HL-60 (cell line): ENCODE results near the gene TBX19.

Source experiments
- DNase-seq, 2 experiments: peaks; one replicate each; pipeline ENCODE4 v3.0.0-alpha.2; 2010 to 2020; ENCODE audit warnings: low read depth in 1 of 2, low spot score in 1 of 2
- H3K27ac ChIP-seq: fragments of 250-450 bp; sonication (Bioruptor Pico); replicated peaks from 2 replicates; pipeline ENCODE4 v1.5.1; 2020; ENCODE audit warnings: mild to moderate bottlenecking, moderate library complexity
- H3K27me3 ChIP-seq: fragments of 250-450 bp; sonication (Bioruptor Pico); 2 replicates; pipeline ENCODE4 v1.5.1; 2021; ENCODE audit warnings: mild to moderate bottlenecking, moderate library complexity; ENCODE audit not compliant: insufficient read depth, poor library complexity, severe bottlenecking
- H3K4me3 ChIP-seq: replicated peaks from 2 replicates; pipeline ENCODE4 v1.5.1; 2011; ENCODE audit warnings: mild to moderate bottlenecking, control low read depth, low read length; ENCODE audit not compliant: insufficient read depth
- CTCF ChIP-seq: IDR thresholded peaks from one replicate; pipeline ENCODE4 v1.5.1; 2011; ENCODE audit warnings: low read length, control low read depth, inconsistent platforms; ENCODE audit not compliant: insufficient read depth
- GABPA ChIP-seq: IDR thresholded peaks from 2 replicates; pipeline ENCODE4 v1.6.1; 2012; ENCODE audit warnings: low read depth
- POLR2AphosphoS5 ChIP-seq: IDR thresholded peaks from 2 replicates; pipeline ENCODE4 v1.6.1; 2012; ENCODE audit warnings: low read depth
- REST ChIP-seq: IDR thresholded peaks from 2 replicates; pipeline ENCODE4 v1.6.1; 2012; ENCODE audit warnings: low read depth; ENCODE audit not compliant: insufficient replicate concordance
- SPI1 ChIP-seq: IDR thresholded peaks from 2 replicates; pipeline ENCODE4 v1.6.1; 2012; ENCODE audit warnings: low read depth, mild to moderate bottlenecking, borderline replicate concordance

Gene TBX19

GRCh38 chr1:168256164-168256563 lies 24.5 kb upstream of the TBX19 start:
- no peak overlapping the region for H3K27ac ChIP-seq
- TF ChIP-seq CTCF (no peak), SPI1 (no peak), REST (no peak), POLR2AphosphoS5 (no peak), GABPA (no peak)
- no peaks in the 10 kb centered on the region for H3K27me3 ChIP-seq
- no peak for DNase-seq
- H3K4me3 ChIP-seq: no peak overlapping the region

DNA sequence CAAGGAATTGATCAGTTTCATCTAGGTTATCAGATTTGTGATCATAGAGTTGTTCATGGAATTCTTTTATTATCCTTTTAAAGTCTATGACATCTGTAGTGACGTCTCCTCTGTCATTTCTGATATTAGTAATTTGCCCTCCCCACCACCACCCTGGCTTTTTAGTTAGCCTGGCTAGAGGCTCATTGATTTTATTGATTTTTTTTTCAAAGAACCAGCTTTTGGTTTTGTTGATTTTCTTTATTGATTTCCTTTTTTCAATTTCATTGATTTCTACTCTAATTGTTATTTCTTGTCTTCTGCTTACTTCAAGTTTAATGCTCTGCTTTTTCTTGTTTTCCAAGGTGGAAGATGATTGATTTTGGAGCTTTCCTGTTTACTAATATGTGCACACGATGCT lies 23.3 kb upstream of the TBX19 start:
- H3K27me3 ChIP-seq: no peaks in the 10 kb centered on the region
- no peak for DNase-seq
- H3K4me3 ChIP-seq: no peak overlapping the region
- H3K27ac ChIP-seq: no peak overlapping the region
- TF ChIP-seq GABPA (no peak), POLR2AphosphoS5 (no peak), SPI1 (no peak), REST (no peak), CTCF (no peak)

DNA sequence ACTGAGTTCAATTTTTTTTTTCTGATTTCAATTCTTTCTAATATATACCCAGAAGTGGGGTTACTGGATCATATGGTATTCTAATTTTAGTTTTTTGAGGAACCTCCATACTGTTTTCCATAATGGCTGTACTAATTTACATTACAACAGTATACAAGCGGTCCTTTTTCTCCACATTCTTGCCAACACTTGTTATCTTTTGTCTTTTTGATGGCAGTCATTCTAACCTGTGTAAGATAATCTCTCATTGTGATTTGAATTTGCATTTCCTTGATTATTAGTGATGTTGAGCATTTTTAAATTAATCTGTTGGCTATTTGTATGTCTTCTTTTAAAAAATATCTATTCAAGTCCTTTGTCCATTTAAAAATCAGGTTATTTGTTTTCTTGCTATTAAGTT lies 21.1 kb upstream of the TBX19 start:
- TF ChIP-seq GABPA (no peak), SPI1 (no peak), POLR2AphosphoS5 (no peak), CTCF (no peak), REST (no peak)
- Histone ChIP-seq H3K27me3 (no peaks in the 10 kb centered on the region), H3K27ac (no peak overlapping the region), H3K4me3 (no peak overlapping the region)
- DNase-seq: no peak
